DMS 273 treated with DMSO at 0.1 percent for 48 hours (cell line): ENCODE data around the gene TMEM45A.
"Not testable (repeated sequence)": the region's sequence is repeated elsewhere in the genome, so short reads cannot be mapped to it uniquely, and the experiment has no call there.

Experiments
- DNase-seq: peaks from one replicate; lab custom pipeline; 2025; lab: John Stamatoyannopoulos, UW

TMEM45A gene

DNA sequence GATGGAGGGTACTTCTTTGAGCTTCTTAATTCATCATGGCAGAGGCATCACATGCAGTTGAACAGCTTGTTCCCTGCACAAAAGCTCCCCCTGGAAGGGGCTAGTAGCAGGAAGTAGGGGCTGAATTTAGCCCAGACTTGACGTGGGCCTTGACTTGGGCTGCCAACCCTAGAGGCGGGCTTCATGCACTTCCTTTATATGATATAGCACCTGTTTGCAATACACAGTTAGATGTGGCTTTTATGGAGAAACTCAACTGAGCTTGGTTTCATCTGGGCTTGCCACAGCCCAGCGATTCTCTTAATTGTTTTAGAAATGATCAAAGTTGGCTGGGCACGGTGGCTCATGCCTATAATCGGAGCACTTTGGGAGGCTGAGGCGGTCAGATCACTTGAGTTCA is 83.3 kb downstream of the TMEM45A start:
- no peak for DNase-seq

DNA sequence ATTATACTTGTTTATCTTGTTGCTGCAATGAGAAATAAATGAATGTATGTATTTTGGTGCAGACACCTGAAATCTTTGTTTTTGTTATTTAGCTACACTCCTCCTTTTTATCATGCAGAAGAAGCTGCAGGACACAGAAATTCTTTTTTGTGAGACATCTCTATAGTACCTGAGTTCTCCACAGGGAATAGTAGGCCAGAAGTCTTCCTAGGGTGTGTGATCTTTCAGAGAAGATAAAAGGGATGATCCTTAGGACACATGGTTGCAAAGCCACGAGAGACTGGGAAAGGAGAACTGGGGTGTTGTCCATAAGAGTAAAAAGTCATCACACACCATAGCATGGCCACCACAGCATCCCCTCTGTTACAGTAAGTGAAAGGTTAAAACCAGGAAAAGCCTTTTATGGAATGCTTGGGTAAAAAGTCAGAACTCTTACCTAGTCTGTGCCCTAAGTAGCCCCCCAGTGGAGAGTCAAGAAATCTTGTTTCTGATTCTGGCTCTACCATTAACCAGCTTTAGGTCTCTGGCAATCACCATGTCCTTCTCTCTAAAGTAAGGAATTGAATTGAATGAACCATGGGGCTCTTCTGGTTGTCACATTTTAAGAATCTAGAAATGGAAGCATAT is 85.1 kb downstream of the TMEM45A start:
- no peak for DNase-seq

DNA sequence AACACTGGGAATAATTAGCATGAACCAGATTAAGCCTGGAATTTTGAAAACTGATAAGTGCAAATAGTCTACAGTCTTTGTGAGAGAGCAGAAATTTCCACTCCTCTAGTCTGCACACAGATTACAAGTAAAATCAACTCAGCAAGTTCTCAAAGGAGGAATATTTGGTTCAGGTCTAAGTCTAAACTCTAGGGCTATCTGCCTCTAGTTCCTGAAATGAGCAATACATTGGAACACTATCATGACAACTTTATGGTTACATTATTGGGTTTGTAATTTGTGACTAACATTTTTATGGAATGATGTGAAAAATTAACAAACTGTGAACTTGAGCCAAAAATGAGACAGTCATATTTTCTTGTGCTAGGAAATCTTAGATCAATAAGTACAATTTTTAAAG is 86.2 kb downstream of the TMEM45A start:
- no peak for DNase-seq

GRCh38 chr3:100580147-100580546 is 87.7 kb downstream of the TMEM45A start:
- no peak for DNase-seq

GRCh38 chr3:100581650-100582049 is 89.2 kb downstream of the TMEM45A start:
- no peak for DNase-seq

DNA sequence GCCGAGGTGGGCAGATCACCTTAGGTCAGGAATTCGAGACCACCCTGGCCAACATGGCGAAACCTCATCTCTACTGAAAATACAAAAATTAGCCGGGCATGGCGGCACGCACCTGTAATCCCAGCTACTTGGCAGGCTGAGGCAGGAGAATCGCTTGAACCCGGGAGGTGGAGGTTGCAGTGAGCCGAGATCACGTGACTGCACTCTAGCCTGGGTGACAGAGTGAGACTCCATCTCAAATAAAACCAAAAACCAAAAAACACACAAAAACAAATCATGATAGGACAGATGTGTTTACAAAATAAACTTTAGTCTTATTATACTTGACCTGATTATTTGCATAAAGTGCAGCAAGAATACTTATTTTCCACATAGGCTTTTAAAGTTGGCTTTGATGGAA is 89.7 kb downstream of the TMEM45A start:
- DNase-seq = not testable (repeated sequence)

GRCh38 chr3:100584101-100584660 is 91.8 kb downstream of the TMEM45A start:
- DNase-seq = no peak

- no peak for DNase-seq
These were observed 94.4 kb downstream of the TMEM45A start for GRCh38 chr3:100586832-100587231.

DNA sequence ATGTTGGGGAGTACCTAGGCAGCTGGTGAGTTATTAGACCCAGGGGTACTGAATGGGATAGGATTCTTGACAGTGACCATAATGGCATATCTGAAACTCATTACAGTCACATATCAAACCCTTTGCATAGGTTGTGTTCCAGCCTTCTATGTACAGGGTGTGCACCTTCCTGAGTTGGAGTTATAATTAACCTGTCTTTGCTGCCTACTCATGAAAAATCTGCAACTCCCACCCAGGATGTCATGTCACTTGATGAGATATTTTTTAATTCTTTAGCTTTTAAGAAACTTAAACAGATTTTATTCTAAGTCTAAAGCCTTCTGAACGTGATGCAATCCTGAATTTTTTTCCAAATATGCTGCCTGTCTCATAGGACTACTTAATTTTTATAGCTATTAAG is 95.8 kb downstream of the TMEM45A start:
- no peak for DNase-seq

DNA sequence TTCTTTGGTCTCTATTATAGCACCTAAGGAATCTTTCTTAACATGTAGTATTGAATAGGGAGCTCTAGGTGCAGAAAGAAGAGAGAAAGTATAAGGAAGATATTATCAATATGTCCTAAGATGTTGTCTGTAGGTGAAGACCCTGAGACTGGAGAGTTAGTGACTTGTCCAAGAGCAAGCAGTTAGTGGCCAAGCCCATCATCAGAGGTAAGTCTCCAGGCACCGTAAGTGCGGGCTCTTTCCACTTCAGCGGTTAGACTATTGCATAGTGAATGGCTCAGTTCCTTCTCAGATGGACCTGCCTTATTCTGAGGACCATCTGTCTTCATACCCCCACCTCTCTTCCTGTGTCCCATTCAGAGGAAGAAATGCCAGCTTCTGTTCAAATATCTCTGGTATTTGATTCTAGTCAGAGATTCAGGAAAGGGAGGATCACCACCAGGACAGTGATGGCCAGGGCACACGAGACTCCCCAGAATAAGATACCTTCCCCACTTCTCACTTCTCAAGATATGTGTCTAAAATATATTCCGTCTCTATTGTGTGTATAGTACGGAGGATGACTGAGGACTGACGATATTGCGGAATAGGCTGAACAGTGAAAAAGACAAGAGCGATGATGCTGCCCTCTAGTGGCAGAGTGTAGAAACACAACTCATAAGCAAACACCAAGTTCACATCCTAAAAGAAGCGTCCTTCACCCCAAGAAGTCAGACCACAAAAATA is 97.9 kb downstream of the TMEM45A start:
- DNase-seq = peak; percentile 50

GRCh38 chr3:100590840-100591147 is 98.4 kb downstream of the TMEM45A start:
- DNase-seq = no peak

DNA sequence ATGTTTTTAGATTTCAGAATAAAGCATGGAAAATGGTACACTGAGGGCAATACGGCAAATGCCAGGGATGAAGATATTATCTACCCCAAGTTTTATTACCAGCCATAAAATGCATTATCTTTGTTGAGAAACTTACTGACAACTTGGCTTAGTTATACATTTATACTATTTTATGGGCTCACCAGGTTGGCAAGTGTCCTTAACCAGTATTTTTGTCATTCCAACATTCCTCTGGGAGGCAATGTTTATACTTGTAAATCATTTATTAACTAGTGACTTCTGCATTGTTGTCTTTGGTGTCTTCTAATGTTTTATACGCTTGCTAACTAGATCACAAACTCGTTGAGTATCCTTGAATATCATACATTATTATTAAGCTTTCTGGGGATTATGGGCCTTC is 99.0 kb downstream of the TMEM45A start:
- DNase-seq = no peak

DNA sequence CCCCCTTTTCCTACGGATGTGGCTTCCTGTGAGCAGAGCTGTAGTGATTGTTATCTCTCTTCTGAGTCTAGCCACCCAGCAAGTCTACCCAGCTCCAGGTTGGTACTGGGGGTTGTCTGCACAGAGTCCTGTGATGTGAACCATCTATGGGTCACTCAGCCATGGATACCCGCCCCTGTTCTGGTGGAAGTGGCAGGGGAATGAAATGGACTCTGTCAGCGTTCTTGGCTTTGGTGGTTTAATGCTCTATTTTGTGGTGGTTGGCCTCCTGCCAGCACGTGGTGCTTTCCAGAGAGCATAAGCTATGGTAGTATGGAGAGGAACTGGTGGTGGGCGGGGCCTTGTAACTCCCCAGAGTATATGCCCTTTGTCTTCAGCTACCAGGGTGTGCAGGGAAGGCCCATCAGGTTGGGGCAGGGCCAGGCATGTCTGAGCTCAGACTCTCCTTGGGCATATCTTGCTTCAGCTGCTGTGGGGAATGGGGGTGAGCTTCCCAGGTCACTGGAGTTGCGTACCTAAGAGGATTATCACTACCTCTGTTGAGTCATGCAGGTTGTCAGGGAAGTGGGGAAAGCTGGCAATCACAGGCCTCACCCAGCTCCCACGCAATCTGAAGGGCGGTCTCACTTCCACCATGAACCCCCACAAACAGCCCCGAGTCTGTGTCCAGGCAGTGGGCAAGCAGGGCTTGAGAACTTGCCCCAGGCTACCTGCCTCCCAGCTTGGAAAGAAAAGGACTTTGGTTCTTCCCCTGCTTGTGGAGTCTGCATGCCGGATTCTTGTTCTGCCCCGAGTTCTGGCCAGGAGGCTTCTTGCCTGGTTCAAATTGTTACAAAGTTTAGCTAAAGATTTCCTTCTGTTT is 108.0 kb downstream of the TMEM45A start:
- DNase-seq = no peak

GRCh38 chr3:100602506-100603444 is 110.4 kb downstream of the TMEM45A start:
- no peak for DNase-seq

GRCh38 chr3:100603469-100603868 is 111.0 kb downstream of the TMEM45A start:
- no peak for DNase-seq

DNA sequence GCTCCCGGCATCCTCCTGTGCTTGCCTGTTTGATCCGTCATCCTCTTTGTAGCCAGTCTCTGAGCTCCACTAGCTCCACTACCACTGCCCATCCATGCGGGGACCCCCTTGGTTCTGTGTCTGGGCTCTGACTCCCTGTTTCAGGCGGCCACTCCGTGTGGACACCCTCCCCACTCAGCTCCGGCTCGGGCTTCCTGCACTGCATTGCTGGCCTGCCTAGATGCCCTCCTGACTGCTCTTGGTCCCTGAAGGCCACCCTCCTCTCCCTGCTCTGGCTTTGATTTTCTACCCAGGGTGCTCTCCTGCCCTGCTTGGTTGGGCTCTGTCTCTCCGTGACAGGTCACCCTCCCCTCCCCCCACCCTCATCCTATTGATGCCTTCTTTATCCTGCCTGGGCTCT is 112.9 kb downstream of the TMEM45A start:
- DNase-seq = no peak

DNA sequence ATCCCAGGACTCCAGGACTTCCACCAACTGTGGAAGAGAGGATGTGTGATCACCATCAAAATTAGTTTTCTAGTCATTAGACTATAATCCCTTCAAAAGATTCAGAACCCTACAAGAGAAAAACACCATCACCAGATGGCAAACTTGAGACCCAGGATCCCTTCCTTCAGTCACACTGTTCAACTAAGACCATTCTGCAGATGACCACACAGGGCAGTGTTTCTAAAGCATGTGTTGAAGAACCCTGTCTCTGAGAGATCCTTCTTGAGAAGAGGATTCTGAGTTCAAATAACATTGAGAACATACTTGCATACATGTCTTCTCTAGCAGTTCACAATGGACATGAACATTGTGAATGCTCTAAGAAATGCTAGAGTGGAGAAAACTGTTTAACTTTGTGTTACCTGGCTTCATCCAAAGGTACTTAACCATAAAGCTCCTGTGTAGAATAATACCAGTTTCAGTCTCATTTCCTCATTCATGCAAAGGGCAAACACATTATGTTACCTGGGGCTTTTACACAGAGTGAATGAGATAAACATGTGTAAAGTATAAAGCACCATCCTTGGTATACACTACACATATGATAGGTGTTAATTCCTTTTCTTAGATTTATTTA is 114.6 kb downstream of the TMEM45A start:
- no peak for DNase-seq

- DNase-seq = no peak
These were observed 116.9 kb downstream of the TMEM45A start, which contains the start of gene ADGRG7 for GRCh38 chr3:100609305-100609704. ADGRG7 (plus strand) TSS chr3:100609601; CDS start chr3:100609857, 256 bp downstream.

- peak; percentile 24 for DNase-seq
These were observed 117.5 kb downstream of the TMEM45A start for GRCh38 chr3:100609963-100610362.

- DNase-seq = no peak
These were observed 118.8 kb downstream of the TMEM45A start for GRCh38 chr3:100611221-100611620.
